Stomach (tissue), 4 donors: ENCODE measurements around the gene SHOC2.

Experiments
- CTCF ChIP-seq, 7 experiments: fragments of 450-650 bp in 4 of 7; fragments of 200-600 bp in 3 of 7; sonication (generic) in 3 of 7; IDR thresholded peaks; one replicate each; pipeline ENCODE4 v1.5.1; 2016 to 2019; ENCODE audit warnings: antibody characterized with exemption in 7 of 7, control low read depth in 2 of 7, mild to moderate bottlenecking in 1 of 7
- POLR2A ChIP-seq, 4 donors: fragments of 450-650 bp; IDR thresholded peaks; one replicate each; pipeline ENCODE4 v1.6.1; 2016; ENCODE audit warnings: antibody characterized with exemption in 4 of 4, control low read depth in 2 of 4, mild to moderate bottlenecking in 1 of 4, moderate library complexity in 1 of 4
- POLR2AphosphoS5 ChIP-seq, 3 donors: sonication (generic); formaldehyde crosslinking; IDR thresholded peaks; one replicate each; pipeline ENCODE4 v1.6.1; 2016; ENCODE audit warnings: antibody characterized with exemption in 3 of 3

GRCh38 chr10:110962443-110962842 lies 43.0 kb downstream of the SHOC2 start:
- no peak for TF ChIP-seq CTCF (IDR thresholded peaks at IDR 0.05)
- no peak for TF ChIP-seq POLR2AphosphoS5 (IDR thresholded peaks at IDR 0.05)
- TF ChIP-seq POLR2A (IDR thresholded peaks at IDR 0.05): no peak
